IMR-90 (cell line): ENCODE results near the gene NAP1L5. TPM values are rescaled to one million over a fixed set of nuclear protein-coding genes. Genes with fewer than 3 reads are reported as not detected.

Source experiments
- ATAC-seq: fragments of 200-7000 bp; cut with Tn5 transposase; 2 replicates; pipeline ENCODE4 v1.9.1; 2020; ENCODE audit warnings: low read depth, mild to moderate bottlenecking, moderate library complexity
- BruUV-seq: library from RNA; stranded (reverse); fragments of 400-500 nt; replicated peaks from 2 replicates; lab custom pipeline; 2021; lab: Mats Ljungman, UMichigan
- CTCF ChIA-PET: fragments of 300-600 bp; formaldehyde crosslinking; extraction: SDS; loops from one replicate; lab custom pipeline; 2021; ENCODE audit warnings: antibody characterized with exemption; lab: Yijun Ruan, JAX
- POLR2A ChIA-PET: fragments of 300-600 bp; sonication (Branson Sonifier 250); formaldehyde crosslinking; loops from one replicate; lab custom pipeline; 2022; ENCODE audit warnings: antibody characterized with exemption; ENCODE audit not compliant: unreplicated experiment; lab: Charles Lee
- DNase-seq: peaks from one replicate; pipeline ENCODE4 v3.0.0; 2013
- H2AFZ ChIP-seq: replicated peaks from 2 replicates; pipeline ENCODE3; 2013; ENCODE audit warnings: low read length, mild to moderate bottlenecking; ENCODE audit not compliant: poor library complexity
- H2AK5ac ChIP-seq: 2 replicates; pipeline ENCODE4 v1.6.1; 2013; ENCODE audit warnings: low read depth, low read length, inconsistent platforms
- H2AK9ac ChIP-seq: replicated peaks from 2 replicates; pipeline ENCODE3; 2013; ENCODE audit warnings: mild to moderate bottlenecking, low read depth, low read length, moderate library complexity; ENCODE audit not compliant: poor library complexity
- H2BK120ac ChIP-seq: 2 replicates; pipeline ENCODE4 v1.6.1; 2013; ENCODE audit warnings: low read depth, low read length, inconsistent platforms
- H2BK15ac ChIP-seq: 3 replicates; pipeline ENCODE4 v1.6.1; 2013; ENCODE audit warnings: low read depth, low read length, inconsistent platforms
- H2BK20ac ChIP-seq: 2 replicates; pipeline ENCODE4 v1.6.1; 2013; ENCODE audit warnings: low read depth, mild to moderate bottlenecking, inconsistent platforms, low read length, moderate library complexity
- H2BK5ac ChIP-seq: 2 replicates; pipeline ENCODE4 v1.6.1; 2013; ENCODE audit warnings: mild to moderate bottlenecking, low read depth, low read length, inconsistent platforms; ENCODE audit not compliant: poor library complexity, severe bottlenecking
- H3K14ac ChIP-seq: replicated peaks from 2 replicates; pipeline ENCODE4 v1.6.1; 2013; ENCODE audit warnings: low read depth, low read length, inconsistent platforms
- H3K18ac ChIP-seq: 2 replicates; pipeline ENCODE4 v1.6.1; 2013; ENCODE audit warnings: low read depth, low read length, control low read depth
- H3K23ac ChIP-seq: 2 replicates; pipeline ENCODE4 v1.6.1; 2013; ENCODE audit warnings: low read depth, low read length, inconsistent platforms
- H3K27ac ChIP-seq: 2 replicates; pipeline ENCODE4 v1.5.1; 2013; ENCODE audit warnings: mild to moderate bottlenecking, control low read depth, low read length; ENCODE audit not compliant: insufficient read depth
- H3K27me3 ChIP-seq: 2 replicates; pipeline ENCODE4 v1.6.1; 2013; ENCODE audit warnings: low read length; ENCODE audit not compliant: control insufficient read depth, insufficient read depth
- H3K36me3 ChIP-seq: 2 replicates; pipeline ENCODE4 v1.6.1; 2013; ENCODE audit warnings: low read length, mixed read lengths; ENCODE audit not compliant: control insufficient read depth, insufficient read depth
- H3K4ac ChIP-seq: 2 replicates; pipeline ENCODE4 v1.6.1; 2013; ENCODE audit warnings: low read depth, low read length, inconsistent platforms
- H3K4me1 ChIP-seq: 2 replicates; pipeline ENCODE4 v1.6.1; 2013; ENCODE audit warnings: low read length, mixed read lengths; ENCODE audit not compliant: control insufficient read depth, insufficient read depth
- H3K4me2 ChIP-seq: 2 replicates; pipeline ENCODE4 v1.6.1; 2013; ENCODE audit warnings: low read depth, mild to moderate bottlenecking, control low read depth, low read length, moderate library complexity
- H3K4me3 ChIP-seq: 2 replicates; pipeline ENCODE4 v1.5.1; 2013; ENCODE audit warnings: low read depth, mild to moderate bottlenecking, control low read depth, low read length, moderate library complexity; ENCODE audit not compliant: insufficient read depth
- H3K56ac ChIP-seq: 2 replicates; pipeline ENCODE4 v1.6.1; 2013; ENCODE audit warnings: low read length, inconsistent platforms; ENCODE audit not compliant: insufficient read depth; ENCODE audit errors: extremely low read depth
- H3K79me1 ChIP-seq, 2 experiments: 2 replicates each; pipeline ENCODE4 v1.6.1; 2013; ENCODE audit warnings: low read length in 2 of 2, inconsistent platforms in 1 of 2, low read depth in 1 of 2
- H3K9ac ChIP-seq: 2 replicates; pipeline ENCODE4 v1.6.1; 2013; ENCODE audit warnings: low read depth, low read length, control low read depth
- H3K9me1 ChIP-seq: 2 replicates; pipeline ENCODE4 v1.6.1; 2013; ENCODE audit warnings: low read length, inconsistent platforms; ENCODE audit not compliant: insufficient read depth
- H3K9me3 ChIP-seq: 2 replicates; pipeline ENCODE4 v1.6.1; 2013; ENCODE audit warnings: low read length; ENCODE audit not compliant: control insufficient read depth, insufficient read depth
- H4K20me1 ChIP-seq: 2 replicates; pipeline ENCODE4 v1.6.1; 2013; ENCODE audit warnings: low read length, inconsistent platforms; ENCODE audit not compliant: insufficient read depth
- H4K5ac ChIP-seq: 2 replicates; pipeline ENCODE4 v1.6.1; 2013; ENCODE audit warnings: mild to moderate bottlenecking, low read depth, low read length, control low read depth
- H4K8ac ChIP-seq, 2 experiments: 2 replicates each; pipeline ENCODE4 v1.6.1; 2013; ENCODE audit warnings: low read depth in 2 of 2, low read length in 2 of 2, control low read depth in 1 of 2, inconsistent platforms in 1 of 2
- H4K91ac ChIP-seq: 2 replicates; pipeline ENCODE4 v1.6.1; 2013; ENCODE audit warnings: low read depth, low read length, inconsistent platforms; ENCODE audit not compliant: insufficient read depth
- BHLHE40 ChIP-seq: fragments of 150-350 bp; IDR thresholded peaks from 2 replicates; pipeline ENCODE4 v1.6.1; 2016; ENCODE audit warnings: mild to moderate bottlenecking, low read depth, low read length
- CEBPB ChIP-seq: IDR thresholded peaks from 2 replicates; pipeline ENCODE4 v1.6.1; 2012; ENCODE audit warnings: low read depth, low read length, improper control_type of control experiment
- FOS ChIP-seq: fragments of 150-350 bp; IDR thresholded peaks from 2 replicates; pipeline ENCODE4 v1.6.1; 2016; ENCODE audit warnings: low read depth, low read length
- MAFK ChIP-seq: IDR thresholded peaks from 2 replicates; pipeline ENCODE4 v1.6.1; 2012; ENCODE audit warnings: low read depth, low read length, improper control_type of control experiment
- MAZ ChIP-seq: IDR thresholded peaks from 2 replicates; pipeline ENCODE4 v1.6.1; 2012; ENCODE audit warnings: low read depth, mild to moderate bottlenecking, low read length, improper control_type of control experiment, moderate library complexity, borderline replicate concordance
- MXI1 ChIP-seq: IDR thresholded peaks from 2 replicates; pipeline ENCODE4 v1.6.1; 2012; ENCODE audit warnings: low read depth, mild to moderate bottlenecking, low read length, moderate library complexity, borderline replicate concordance
- RAD21 ChIP-seq: IDR thresholded peaks from 2 replicates; pipeline ENCODE4 v1.6.1; 2012; ENCODE audit warnings: low read length, improper control_type of control experiment
- RFX5 ChIP-seq: IDR thresholded peaks from 2 replicates; pipeline ENCODE4 v1.8.0; 2012; ENCODE audit warnings: low read depth, mild to moderate bottlenecking, low read length, moderate library complexity
- WGBS, 2 experiments: methylation state at CpG; one replicate each; pipeline versions ENCODE4 v1.1.5 to v1.1.7; 2013; ENCODE audit warnings: missing lambda C conversion rate in 2 of 2; ENCODE audit not compliant: insufficient read length in 1 of 2; ENCODE audit errors: extremely low coverage in 2 of 2; 5-methylcytosine and 5-hydroxymethylcytosine counted together
- dilution Hi-C: fragments of 300-500 bp; cut with HindIII; formaldehyde crosslinking; loops from one replicate; pipeline ENCODE4 v1.14.3; 2018; ENCODE audit warnings: low sequenced_read_pairs; ENCODE audit not compliant: unreplicated experiment
- in situ Hi-C: fragments of 300-500 bp; cut with MboI; formaldehyde crosslinking; loops from 3 replicates; pipeline ENCODE4 v1.14.3; 2019; ENCODE audit warnings: low sequenced_read_pairs, inconsistent platforms, mixed read lengths
- intact Hi-C: fragments of 100-400 bp; cut with micrococcal nuclease; formaldehyde crosslinking; loops from 2 replicates; pipeline ENCODE4 v1.10.0; 2022
- polyA plus RNA-seq, 3 experiments: library from polyadenylated mRNA; depleted of rRNA; stranded (reverse); fragments of >200 nt; gene quantifications; 2 replicates each; pipeline ENCODE4 v1.2.3, GENCODE V29; 2012; ENCODE audit warnings: low replicate concordance in 1 of 3
- total RNA-seq: library from RNA; depleted of rRNA; stranded (reverse); fragments of >200 nt; gene quantifications from 2 replicates; pipeline ENCODE4 v1.2.3, GENCODE V29; 2012
- TF ChIP-seq, protein P1 (sequence below): fragments of 150-350 bp; IDR thresholded peaks from 2 replicates; pipeline ENCODE4 v1.6.1; 2017; ENCODE audit warnings: mild to moderate bottlenecking, antibody characterized with exemption, low read length, low read depth
- TF ChIP-seq, protein P2 (sequence below): fragments of 150-350 bp; IDR thresholded peaks from 2 replicates; pipeline ENCODE4 v1.6.1; 2016; ENCODE audit warnings: low read depth, mild to moderate bottlenecking, low read length, moderate library complexity, borderline replicate concordance

The NAP1L5 gene
- total and polyA plus RNA-seq, 2 of the 4 experiments (the other 2 are of a cell fraction): 3.9 to 5.3 TPM

DNA sequence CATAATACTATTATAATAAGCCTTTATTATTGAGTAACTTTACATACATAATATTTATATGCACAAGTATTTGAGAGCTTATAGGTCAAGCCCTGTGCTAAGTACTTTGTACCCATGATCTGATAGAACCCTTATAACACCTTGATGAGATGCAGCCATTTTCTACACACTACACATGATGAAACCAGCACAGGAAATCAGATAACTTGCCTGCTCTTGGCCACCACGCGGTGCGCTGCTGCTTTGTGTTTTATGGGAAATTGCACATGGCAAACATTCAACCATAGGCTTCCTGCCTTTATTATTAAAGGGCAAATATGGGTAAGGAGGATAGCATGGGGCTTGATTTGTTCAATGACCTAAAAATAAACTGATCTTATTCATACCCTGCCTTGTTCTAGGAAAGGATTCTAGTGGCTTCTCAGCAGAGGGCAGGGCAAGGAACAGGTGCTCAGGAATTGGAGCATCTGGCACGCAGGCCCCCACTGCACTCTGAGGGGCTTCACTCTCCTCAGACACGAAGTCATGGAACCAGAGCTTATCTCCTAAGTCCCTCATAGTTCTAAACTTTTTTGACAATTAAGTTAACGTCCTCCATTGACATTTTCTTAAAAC, 31.6 kb upstream of the NAP1L5 start:
- H3K4me2 ChIP-seq: no peak overlapping the region
- no peak overlapping the region for H3K23ac ChIP-seq
- ChIA-PET POLR2A (no interaction called here), CTCF (no interaction called here)
- no peaks in the 10 kb centered on the region for H3K9me1 ChIP-seq
- 100% methylated on average over 1 of the region's 6 CpGs; no CpG with 5 or more reads in 1 of the 2 experiments for WGBS, 2 experiments
- TF ChIP-seq RAD21: no peak
- TF ChIP-seq, protein P1, sequence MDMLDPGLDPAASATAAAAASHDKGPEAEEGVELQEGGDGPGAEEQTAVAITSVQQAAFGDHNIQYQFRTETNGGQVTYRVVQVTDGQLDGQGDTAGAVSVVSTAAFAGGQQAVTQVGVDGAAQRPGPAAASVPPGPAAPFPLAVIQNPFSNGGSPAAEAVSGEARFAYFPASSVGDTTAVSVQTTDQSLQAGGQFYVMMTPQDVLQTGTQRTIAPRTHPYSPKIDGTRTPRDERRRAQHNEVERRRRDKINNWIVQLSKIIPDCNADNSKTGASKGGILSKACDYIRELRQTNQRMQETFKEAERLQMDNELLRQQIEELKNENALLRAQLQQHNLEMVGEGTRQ: no peak
- no peak for TF ChIP-seq RFX5
- TF ChIP-seq MAZ: no peak
- TF ChIP-seq MAFK: no peak
- no peak for TF ChIP-seq BHLHE40
- TF ChIP-seq MXI1: no peak
- TF ChIP-seq CEBPB: no peak
- TF ChIP-seq FOS: no peak
- TF ChIP-seq, protein P2, sequence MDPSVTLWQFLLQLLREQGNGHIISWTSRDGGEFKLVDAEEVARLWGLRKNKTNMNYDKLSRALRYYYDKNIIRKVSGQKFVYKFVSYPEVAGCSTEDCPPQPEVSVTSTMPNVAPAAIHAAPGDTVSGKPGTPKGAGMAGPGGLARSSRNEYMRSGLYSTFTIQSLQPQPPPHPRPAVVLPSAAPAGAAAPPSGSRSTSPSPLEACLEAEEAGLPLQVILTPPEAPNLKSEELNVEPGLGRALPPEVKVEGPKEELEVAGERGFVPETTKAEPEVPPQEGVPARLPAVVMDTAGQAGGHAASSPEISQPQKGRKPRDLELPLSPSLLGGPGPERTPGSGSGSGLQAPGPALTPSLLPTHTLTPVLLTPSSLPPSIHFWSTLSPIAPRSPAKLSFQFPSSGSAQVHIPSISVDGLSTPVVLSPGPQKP: no peak
- H3K4me3 ChIP-seq: no peak overlapping the region
- no peaks in the 10 kb centered on the region for H3K27me3 ChIP-seq
- no peak overlapping the region for H4K91ac ChIP-seq
- no peaks in the 10 kb centered on the region for H4K20me1 ChIP-seq
- intact Hi-C loops (no loop called here), in situ Hi-C loops (no loop called here), dilution Hi-C loops (no loop called here)
- no peak overlapping the region for H3K27ac ChIP-seq
- no peak overlapping the region for H2AK5ac ChIP-seq
- no peaks in the 10 kb centered on the region for H3K79me1 ChIP-seq
- H3K4ac ChIP-seq: no peak overlapping the region
- H4K8ac ChIP-seq: no peak overlapping the region
- no peak overlapping the region for H2BK5ac ChIP-seq
- ATAC-seq (no peak), DNase-seq (no peak)
- no peak overlapping the region for H2AFZ ChIP-seq
- H2BK20ac ChIP-seq: no peak overlapping the region
- no peak overlapping the region for H3K56ac ChIP-seq
- H3K36me3 ChIP-seq: peaks cover 42% of the 10 kb centered on the region
- no peak overlapping the region for H2BK15ac ChIP-seq
- no peak overlapping the region for H2AK9ac ChIP-seq
- H3K9me3 ChIP-seq: no peaks in the 10 kb centered on the region
- H3K9ac ChIP-seq: no peak overlapping the region
- no peak overlapping the region for H3K18ac ChIP-seq
- no peak overlapping the region for H3K14ac ChIP-seq
- no peaks in the 10 kb centered on the region for H3K4me1 ChIP-seq
- H4K5ac ChIP-seq: no peak overlapping the region
- no TSS peak for BruUV-seq
- H2BK120ac ChIP-seq: no peak overlapping the region
